Neural crest cell (in vitro differentiated cells): ENCODE results near the gene CMTM1. TPM values are rescaled to one million over a fixed set of nuclear protein-coding genes. Genes with fewer than 3 reads are reported as not detected.

Source experiments
- DNase-seq: peaks from one replicate; pipeline ENCODE4 v3.0.0; 2021; ENCODE audit warnings: low read depth, mixed read lengths, low spot score
- H3K27ac Mint-ChIP-seq: one replicate; pipeline ENCODE4 v1.8.0; 2021; ENCODE audit warnings: mild to moderate bottlenecking, mixed read lengths; ENCODE audit not compliant: unreplicated experiment
- H3K27me3 Mint-ChIP-seq: 2 replicates; pipeline ENCODE4 v1.8.0; 2021; ENCODE audit warnings: low read depth, mild to moderate bottlenecking, mixed read lengths
- H3K36me3 Mint-ChIP-seq: 2 replicates; pipeline ENCODE4 v1.8.0; 2021; ENCODE audit warnings: low read depth, mild to moderate bottlenecking, mixed read lengths
- H3K4me1 Mint-ChIP-seq: 2 replicates; pipeline ENCODE4 v1.8.0; 2021; ENCODE audit warnings: mixed read lengths
- H3K4me3 Mint-ChIP-seq: one replicate; pipeline ENCODE4 v1.8.0; 2021; ENCODE audit warnings: mild to moderate bottlenecking, mixed read lengths
- H3K9me3 Mint-ChIP-seq: 2 replicates; pipeline ENCODE4 v1.8.0; 2021; ENCODE audit warnings: mixed read lengths
- total RNA-seq: library from RNA; stranded (reverse); gene quantifications from 2 replicates; pipeline ENCODE4 v1.2.1, GENCODE V29; 2021
- TF ChIP-seq, protein P1 (sequence below): fragments of 200-600 bp; sonication (generic); conservative IDR thresholded peaks from 2 replicates; pipeline ENCODE4 v1.5.0; 2021; ENCODE audit warnings: antibody characterized with exemption, mild to moderate bottlenecking

The CMTM1 gene
- total RNA-seq, 1 donor from 2014 or later: 17.1 TPM

DNA sequence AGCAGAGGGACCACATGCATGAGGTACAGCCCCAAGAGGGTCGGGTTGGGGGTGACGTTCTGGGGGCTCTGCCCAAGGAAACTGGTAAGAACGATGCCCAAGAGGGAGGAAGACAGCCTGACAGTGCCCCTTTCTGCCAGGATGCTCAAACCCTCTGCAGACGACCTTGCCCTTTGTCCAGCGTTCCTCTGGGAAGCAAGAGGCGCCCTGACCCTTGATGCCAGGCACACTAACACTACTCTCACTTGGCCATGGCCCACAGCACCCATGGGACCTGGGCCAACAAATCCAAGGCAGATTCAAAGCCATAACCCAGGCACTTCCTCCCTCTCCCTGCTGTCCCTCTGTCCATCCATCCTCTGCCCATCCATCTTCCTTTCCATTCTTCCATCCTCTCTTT lies 36.8 kb upstream of the CMTM1 start:
- TF ChIP-seq, protein P1, sequence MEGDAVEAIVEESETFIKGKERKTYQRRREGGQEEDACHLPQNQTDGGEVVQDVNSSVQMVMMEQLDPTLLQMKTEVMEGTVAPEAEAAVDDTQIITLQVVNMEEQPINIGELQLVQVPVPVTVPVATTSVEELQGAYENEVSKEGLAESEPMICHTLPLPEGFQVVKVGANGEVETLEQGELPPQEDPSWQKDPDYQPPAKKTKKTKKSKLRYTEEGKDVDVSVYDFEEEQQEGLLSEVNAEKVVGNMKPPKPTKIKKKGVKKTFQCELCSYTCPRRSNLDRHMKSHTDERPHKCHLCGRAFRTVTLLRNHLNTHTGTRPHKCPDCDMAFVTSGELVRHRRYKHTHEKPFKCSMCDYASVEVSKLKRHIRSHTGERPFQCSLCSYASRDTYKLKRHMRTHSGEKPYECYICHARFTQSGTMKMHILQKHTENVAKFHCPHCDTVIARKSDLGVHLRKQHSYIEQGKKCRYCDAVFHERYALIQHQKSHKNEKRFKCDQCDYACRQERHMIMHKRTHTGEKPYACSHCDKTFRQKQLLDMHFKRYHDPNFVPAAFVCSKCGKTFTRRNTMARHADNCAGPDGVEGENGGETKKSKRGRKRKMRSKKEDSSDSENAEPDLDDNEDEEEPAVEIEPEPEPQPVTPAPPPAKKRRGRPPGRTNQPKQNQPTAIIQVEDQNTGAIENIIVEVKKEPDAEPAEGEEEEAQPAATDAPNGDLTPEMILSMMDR: no peak
- H3K9me3 Mint-ChIP-seq: no peaks in the 10 kb centered on the region
- H3K4me1 Mint-ChIP-seq: no peaks in the 10 kb centered on the region
- H3K36me3 Mint-ChIP-seq: peaks cover 6% of the 10 kb centered on the region
- DNase-seq: no peak
- H3K27ac Mint-ChIP-seq: no peak overlapping the region
- no peak overlapping the region for H3K4me3 Mint-ChIP-seq
- no peaks in the 10 kb centered on the region for H3K27me3 Mint-ChIP-seq

DNA sequence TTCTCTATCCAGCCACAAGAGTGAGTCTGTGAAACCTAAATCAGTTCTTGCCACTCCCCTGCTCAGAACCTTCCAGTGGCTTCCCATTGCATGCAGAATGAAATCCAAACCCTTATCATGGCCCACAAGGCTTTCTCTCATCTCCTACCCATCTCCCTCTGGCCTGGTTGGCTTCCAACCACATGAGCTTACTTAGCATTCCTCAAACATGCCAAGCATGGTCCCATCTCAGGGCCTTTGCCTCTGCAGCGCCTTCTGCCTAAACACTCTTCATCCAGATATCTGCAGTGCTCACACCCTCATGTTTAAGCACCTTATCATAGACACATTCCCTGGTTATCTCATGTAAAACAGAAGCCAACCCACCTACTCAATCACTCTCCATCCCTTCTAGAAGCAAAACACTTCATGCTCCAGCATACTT lies 31.9 kb upstream of the CMTM1 start:
- DNase-seq: no peak
- Mint-ChIP-seq H3K4me3 (no peak overlapping the region), H3K36me3 (peaks cover 9% of the 10 kb centered on the region), H3K9me3 (no peaks in the 10 kb centered on the region), H3K4me1 (no peaks in the 10 kb centered on the region), H3K27ac (no peak overlapping the region), H3K27me3 (no peaks in the 10 kb centered on the region)
- TF ChIP-seq, protein P1: no peak

DNA sequence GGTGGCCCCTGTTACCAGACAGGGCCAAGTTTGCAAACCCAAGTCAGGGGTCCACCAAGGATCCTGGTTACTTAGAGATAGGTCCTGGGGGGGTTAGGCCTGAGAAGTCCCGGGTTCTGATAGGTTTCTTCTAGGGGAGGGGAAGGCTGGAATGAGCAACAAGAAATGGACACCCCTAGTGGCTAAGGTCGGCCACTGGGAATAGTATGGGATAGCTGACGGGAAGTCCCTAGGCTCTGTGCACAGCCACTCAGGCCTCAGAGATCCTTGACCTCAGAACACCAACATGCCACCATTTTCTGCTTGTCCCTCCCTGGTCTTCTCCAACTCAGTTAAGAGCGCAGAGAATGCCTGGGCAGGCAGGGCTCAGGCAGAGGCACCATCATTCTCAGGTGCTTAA lies 29.7 kb upstream of the CMTM1 start:
- no peak overlapping the region for H3K27ac Mint-ChIP-seq
- no peaks in the 10 kb centered on the region for H3K4me1 Mint-ChIP-seq
- H3K36me3 Mint-ChIP-seq: peaks cover 9% of the 10 kb centered on the region
- DNase-seq: no peak
- H3K9me3 Mint-ChIP-seq: no peaks in the 10 kb centered on the region
- H3K27me3 Mint-ChIP-seq: no peaks in the 10 kb centered on the region
- H3K4me3 Mint-ChIP-seq: no peak overlapping the region
- TF ChIP-seq, protein P1: no peak

DNA sequence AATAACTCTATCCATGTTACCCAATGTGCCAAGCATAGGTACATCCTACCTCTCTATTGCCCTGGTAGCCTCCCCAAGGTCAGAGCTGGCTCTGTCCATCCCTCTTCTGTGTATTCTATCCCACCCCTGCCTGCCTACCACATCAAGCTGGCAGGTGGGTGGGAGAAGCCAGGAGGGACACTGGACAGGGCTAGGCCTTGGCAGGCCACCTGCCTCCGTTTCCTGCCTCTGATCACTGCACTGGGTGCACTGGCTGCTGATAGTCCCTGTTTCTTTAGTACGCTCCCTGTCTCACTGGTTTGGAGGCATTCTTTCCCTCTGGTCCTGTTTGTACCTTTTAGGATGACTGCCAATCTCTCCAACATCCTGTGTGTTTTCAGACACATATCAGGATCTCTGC lies 29.0 kb upstream of the CMTM1 start:
- H3K36me3 Mint-ChIP-seq: peaks cover 9% of the 10 kb centered on the region

DNA sequence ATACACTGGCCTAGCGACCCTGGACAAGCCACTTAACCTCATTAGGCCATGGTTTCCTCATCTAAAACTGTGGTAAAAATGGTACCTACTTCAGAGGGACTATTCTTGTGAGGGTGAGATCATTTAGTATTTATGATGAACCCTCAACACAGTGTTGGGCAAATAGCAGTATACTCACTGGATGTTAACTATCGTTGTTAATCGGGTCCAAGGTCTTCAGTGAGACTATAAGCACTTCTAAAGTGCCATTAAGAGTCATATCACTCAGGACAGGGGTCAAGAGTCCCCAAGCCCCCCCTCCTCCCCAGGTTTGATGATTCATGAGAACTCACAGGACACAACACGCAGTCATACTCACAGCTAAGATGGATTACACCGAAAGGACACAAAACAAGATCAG lies 27.3 kb upstream of the CMTM1 start:
- Mint-ChIP-seq H3K27ac (no peak overlapping the region), H3K4me3 (no peak overlapping the region), H3K4me1 (no peaks in the 10 kb centered on the region), H3K9me3 (no peaks in the 10 kb centered on the region), H3K36me3 (peaks cover 9% of the 10 kb centered on the region), H3K27me3 (no peaks in the 10 kb centered on the region)
- DNase-seq: no peak
- TF ChIP-seq, protein P1: no peak

More for the DNA sequence above, 29.0 kb upstream of the CMTM1 start:
- Mint-ChIP-seq H3K27ac (no peak overlapping the region), H3K27me3 (no peaks in the 10 kb centered on the region), H3K4me3 (no peak overlapping the region), H3K9me3 (no peaks in the 10 kb centered on the region), H3K4me1 (no peaks in the 10 kb centered on the region)
- no peak for DNase-seq
- TF ChIP-seq, protein P1: no peak
